Lung (tissue), 12 donors: ENCODE results near the gene GNG2. TPM values are rescaled to one million over a fixed set of nuclear protein-coding genes. Genes with fewer than 3 reads are reported as not detected.

ENCODE experiments used
- ATAC-seq: fragments of 200-7000 bp; cut with Tn5 transposase; one replicate; pipeline ENCODE4 v1.9.1; 2020; ENCODE audit warnings: moderate number of reproducible peaks; ENCODE audit not compliant: insufficient read depth, low FRiP score
- DNase-seq, 3 donors: peaks; one replicate each; pipeline ENCODE4 v3.0.0-alpha.2; 2013 to 2017
- H3K27ac ChIP-seq, 2 donors: one replicate each; pipeline ENCODE4 v1.5.1; 2013; ENCODE audit warnings: mild to moderate bottlenecking in 2 of 2, moderate library complexity in 2 of 2, control low read depth in 1 of 2, inconsistent platforms in 1 of 2, low read depth in 1 of 2, low read length in 1 of 2
- H3K27me3 ChIP-seq, 3 donors: one replicate each; pipeline ENCODE4 v1.5.1; 2013; ENCODE audit warnings: low read length in 2 of 3; ENCODE audit not compliant: control insufficient read depth in 3 of 3, insufficient read depth in 3 of 3
- H3K36me3 ChIP-seq, 4 donors: one replicate each; pipeline ENCODE4 v1.5.1; 2013; ENCODE audit warnings: low read length in 4 of 4, mild to moderate bottlenecking in 1 of 4, moderate library complexity in 1 of 4; ENCODE audit not compliant: control insufficient read depth in 4 of 4, insufficient read depth in 4 of 4
- H3K4me1 ChIP-seq, 5 donors: one replicate each; pipeline ENCODE4 v1.5.1; 2013; ENCODE audit warnings: low read length in 5 of 5, mild to moderate bottlenecking in 2 of 5, moderate library complexity in 1 of 5; ENCODE audit not compliant: control insufficient read depth in 5 of 5, insufficient read depth in 5 of 5
- H3K4me3 ChIP-seq: one replicate; pipeline ENCODE4 v1.5.1; 2013; ENCODE audit warnings: mild to moderate bottlenecking, control low read depth, moderate library complexity
- H3K9ac ChIP-seq, 2 donors: one replicate each; pipeline ENCODE4 v1.5.1; 2013; ENCODE audit warnings: low read length in 2 of 2, control low read depth in 1 of 2; ENCODE audit not compliant: insufficient read depth in 1 of 2
- H3K9me3 ChIP-seq, 4 donors: one replicate each; pipeline ENCODE4 v1.5.1; 2013; ENCODE audit warnings: low read length in 3 of 4, mild to moderate bottlenecking in 1 of 4, moderate library complexity in 1 of 4; ENCODE audit not compliant: control insufficient read depth in 4 of 4, insufficient read depth in 3 of 4
- WGBS, 2 donors: extraction: QIAGEN DNeasy Blood & Tissue Kit; methylation state at CpG; one replicate each; pipeline ENCODE4 v1.1.7; 2013; 5-methylcytosine and 5-hydroxymethylcytosine counted together
- polyA plus RNA-seq, 2 donors: library from polyadenylated mRNA; stranded (reverse); fragments of 200-250 nt; gene quantifications; one replicate each; pipeline ENCODE4 v1.2.1, GENCODE V29; 2013
- total RNA-seq, 2 donors: library from RNA; depleted of rRNA in 1 of 2; stranded (reverse); fragments of >200 nt in 1 of 2; gene quantifications; one replicate each; pipeline ENCODE4 v1.2.1, GENCODE V29; 2014 to 2021
- TF ChIP-seq, protein P1 (sequence below): IDR thresholded peaks from 2 replicates; pipeline ENCODE4 v1.5.1; 2012; ENCODE audit warnings: mild to moderate bottlenecking; ENCODE audit errors: control extremely low read depth, extremely low read depth
- donor health status: control.
- donor health status: control.
- donor health status: Bipolar disorder and iron deficiency.
- donor health status: healthy.
- donor health status: DM: yes; HTN: yes; CAD: no.

GNG2 gene
- total and polyA plus RNA-seq, 4 donors: 3.7 to 42.3 (median 21.5) TPM

DNA sequence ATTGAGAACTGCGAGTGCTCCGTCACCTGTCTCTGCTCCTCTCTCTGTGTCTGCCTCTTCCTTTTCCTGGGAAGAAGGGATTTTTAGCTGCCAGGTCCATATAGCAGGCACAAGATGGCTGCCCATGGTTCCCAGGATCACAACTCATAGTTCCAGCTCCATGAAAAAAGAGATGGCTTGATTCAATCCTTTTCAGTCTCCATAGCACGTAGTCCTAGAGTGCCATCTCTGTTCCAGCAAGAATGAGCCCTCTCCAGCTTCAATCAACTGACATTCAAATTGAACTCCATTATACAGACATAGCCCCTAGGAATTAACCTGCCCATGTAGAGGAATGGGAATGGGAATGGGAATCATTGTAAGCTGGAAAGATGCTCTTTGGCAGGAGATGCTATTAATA, 94.2 kb downstream of the GNG2 start:
- peaks cover 1 to 13% (median 7%) of the 10 kb centered on the region in 4 donors for H3K9me3 ChIP-seq
- H3K27me3 ChIP-seq: no peaks in the 10 kb centered on the region
- H3K4me1 ChIP-seq: no peaks in the 10 kb centered on the region
- DNase-seq (no peak), ATAC-seq (no peak)
- TF ChIP-seq, protein P1, sequence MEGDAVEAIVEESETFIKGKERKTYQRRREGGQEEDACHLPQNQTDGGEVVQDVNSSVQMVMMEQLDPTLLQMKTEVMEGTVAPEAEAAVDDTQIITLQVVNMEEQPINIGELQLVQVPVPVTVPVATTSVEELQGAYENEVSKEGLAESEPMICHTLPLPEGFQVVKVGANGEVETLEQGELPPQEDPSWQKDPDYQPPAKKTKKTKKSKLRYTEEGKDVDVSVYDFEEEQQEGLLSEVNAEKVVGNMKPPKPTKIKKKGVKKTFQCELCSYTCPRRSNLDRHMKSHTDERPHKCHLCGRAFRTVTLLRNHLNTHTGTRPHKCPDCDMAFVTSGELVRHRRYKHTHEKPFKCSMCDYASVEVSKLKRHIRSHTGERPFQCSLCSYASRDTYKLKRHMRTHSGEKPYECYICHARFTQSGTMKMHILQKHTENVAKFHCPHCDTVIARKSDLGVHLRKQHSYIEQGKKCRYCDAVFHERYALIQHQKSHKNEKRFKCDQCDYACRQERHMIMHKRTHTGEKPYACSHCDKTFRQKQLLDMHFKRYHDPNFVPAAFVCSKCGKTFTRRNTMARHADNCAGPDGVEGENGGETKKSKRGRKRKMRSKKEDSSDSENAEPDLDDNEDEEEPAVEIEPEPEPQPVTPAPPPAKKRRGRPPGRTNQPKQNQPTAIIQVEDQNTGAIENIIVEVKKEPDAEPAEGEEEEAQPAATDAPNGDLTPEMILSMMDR: no peak
- no peak overlapping the region for H3K9ac ChIP-seq
- WGBS, 2 donors: 96 to 98% methylated on average over 3 of the region's 3 CpGs
- H3K36me3 ChIP-seq: peaks cover 0 to 36% (median 10%) of the 10 kb centered on the region in 4 donors
- H3K4me3 ChIP-seq: no peak overlapping the region
- H3K27ac ChIP-seq: no peak overlapping the region

DNA sequence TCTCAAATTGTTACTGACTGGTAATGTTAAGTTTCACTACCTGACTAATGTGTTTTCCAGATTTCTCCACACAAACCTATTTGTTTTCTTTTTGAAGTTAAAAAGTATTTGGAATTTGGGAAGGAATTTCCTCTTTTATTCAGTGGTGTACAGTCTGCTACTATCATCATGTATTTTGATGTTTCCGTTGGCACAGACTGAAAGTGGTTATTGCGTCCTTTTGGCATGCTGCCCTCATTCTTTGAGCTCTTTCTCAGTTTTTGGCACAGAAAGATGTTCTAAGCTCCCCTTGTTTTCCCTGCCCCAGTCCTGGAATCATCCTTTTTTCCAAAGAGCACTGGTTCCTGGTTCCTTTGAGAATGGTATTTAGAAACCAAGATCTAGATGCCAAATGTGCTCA, 97.5 kb downstream of the GNG2 start:
- no peak overlapping the region for H3K9ac ChIP-seq
- H3K27me3 ChIP-seq: no peaks in the 10 kb centered on the region
- DNase-seq: peak in 1 of 3 donors; percentile 33
- TF ChIP-seq, protein P1: no peak
- no peak overlapping the region for H3K27ac ChIP-seq
- no peak for ATAC-seq
- H3K4me3 ChIP-seq: no peak overlapping the region
- H3K4me1 ChIP-seq: peaks cover 0 to 13% (median 2%) of the 10 kb centered on the region in 5 donors
- WGBS, 2 donors: 66 to 80% methylated on average over 2 of the region's 2 CpGs
- H3K9me3 ChIP-seq: peaks cover 1 to 13% (median 8%) of the 10 kb centered on the region in 4 donors
- peaks cover 0 to 29% (median 5%) of the 10 kb centered on the region in 4 donors for H3K36me3 ChIP-seq

DNA sequence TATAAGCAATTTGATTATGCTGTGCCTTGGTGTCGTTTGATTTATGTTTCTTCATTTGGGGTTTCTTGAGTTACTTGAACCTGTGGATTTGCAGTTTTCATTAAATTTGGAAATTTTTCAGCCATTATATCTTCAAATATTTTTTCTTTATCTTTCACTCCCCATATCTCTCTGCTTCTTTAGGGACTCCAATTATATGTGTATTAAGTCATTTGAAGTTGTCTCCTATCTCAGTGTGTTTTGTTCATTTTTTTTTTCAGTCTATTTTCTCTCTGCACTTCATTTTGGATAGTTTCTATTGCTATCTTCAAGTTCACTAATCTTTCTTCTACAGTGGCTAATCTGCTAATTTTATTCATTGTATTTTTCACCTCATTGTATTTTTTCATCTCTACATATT, 99.5 kb downstream of the GNG2 start:
- DNase-seq: no peak
- WGBS, 2 donors: 93 to 98% methylated on average over 1 of the region's 1 CpG
- TF ChIP-seq, protein P1: no peak

DNA sequence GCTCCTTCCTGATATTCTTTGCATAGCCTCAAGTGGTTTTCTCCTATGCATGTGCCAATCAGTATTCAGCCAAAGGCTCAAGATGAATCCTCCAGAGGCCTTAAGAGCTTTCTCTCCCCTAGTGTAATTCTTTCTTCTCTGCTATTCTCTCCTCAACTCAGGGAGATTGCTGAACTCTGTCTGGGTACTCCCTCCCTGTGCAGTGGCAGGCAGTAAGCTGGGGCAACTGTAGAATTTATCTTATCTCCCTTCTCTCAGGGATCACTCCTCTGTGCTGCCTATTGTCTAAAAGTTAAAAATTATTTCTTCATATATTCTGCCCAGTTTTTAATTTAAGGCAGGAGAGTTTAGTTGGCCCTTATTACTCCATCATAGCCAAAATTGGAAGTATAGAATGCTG, 100.5 kb downstream of the GNG2 start:
- no peak for DNase-seq
- ATAC-seq: no peak
- peaks cover 0 to 24% (median 2%) of the 10 kb centered on the region in 5 donors for H3K4me1 ChIP-seq
- H3K9me3 ChIP-seq: peaks cover 1 to 13% (median 8%) of the 10 kb centered on the region in 4 donors
- H3K4me3 ChIP-seq: no peak overlapping the region
- H3K36me3 ChIP-seq: peaks cover 0 to 21% (median 2%) of the 10 kb centered on the region in 4 donors
- TF ChIP-seq, protein P1: no peak
- no peaks in the 10 kb centered on the region for H3K27me3 ChIP-seq
- no peak overlapping the region for H3K27ac ChIP-seq
- H3K9ac ChIP-seq: no peak overlapping the region

More for the DNA sequence above, 99.5 kb downstream of the GNG2 start:
- Histone ChIP-seq H3K27ac (no peak overlapping the region), H3K36me3 (peaks cover 0 to 29% (median 2%) of the 10 kb centered on the region in 4 donors), H3K4me3 (no peak overlapping the region), H3K9ac (no peak overlapping the region), H3K4me1 (peaks cover 0 to 24% (median 2%) of the 10 kb centered on the region in 5 donors), H3K27me3 (no peaks in the 10 kb centered on the region), H3K9me3 (peaks cover 1 to 13% (median 8%) of the 10 kb centered on the region in 4 donors)
- ATAC-seq: no peak
